DOHH2 (cell line): ENCODE measurements around the gene BRCA1.

Source experiments
- H3F3A ChIP-seq: fragments of 200-600 bp; sonication (generic), shearing (Covaris generic); 2 replicates; pipeline ENCODE4 v1.6.0; 2016; ENCODE audit warnings: antibody characterized with exemption, mild to moderate bottlenecking; ENCODE audit not compliant: control insufficient read depth, insufficient read depth
- H3K27ac ChIP-seq: fragments of 200-600 bp; sonication (generic); 2 replicates; pipeline ENCODE4 v1.5.1; 2014; ENCODE audit warnings: low read depth, mild to moderate bottlenecking, low read length, moderate library complexity
- H3K27me3 ChIP-seq: fragments of 200-600 bp; sonication (generic); 2 replicates; pipeline ENCODE4 v1.6.1; 2014; ENCODE audit warnings: mild to moderate bottlenecking, low read length, mixed read lengths; ENCODE audit not compliant: control insufficient read depth
- H3K36me3 ChIP-seq: fragments of 200-600 bp; sonication (generic); 2 replicates; pipeline ENCODE4 v1.6.1; 2014; ENCODE audit warnings: mild to moderate bottlenecking, low read length, moderate library complexity, mixed read lengths; ENCODE audit not compliant: control insufficient read depth
- H3K4me1 ChIP-seq: fragments of 200-600 bp; sonication (generic); 2 replicates; pipeline ENCODE4 v1.6.1; 2014; ENCODE audit warnings: mild to moderate bottlenecking, low read length, mixed read lengths; ENCODE audit not compliant: control insufficient read depth
- H3K4me2 ChIP-seq: fragments of 200-600 bp; sonication (generic); 2 replicates; pipeline ENCODE4 v1.6.0; 2014; ENCODE audit warnings: mild to moderate bottlenecking, low read length, moderate library complexity
- H3K4me3 ChIP-seq: fragments of 200-600 bp; sonication (generic); 2 replicates; pipeline ENCODE4 v1.5.1; 2014; ENCODE audit warnings: mild to moderate bottlenecking, low read length, mixed read lengths
- H3K79me2 ChIP-seq: fragments of 200-600 bp; sonication (generic); 2 replicates; pipeline ENCODE4 v1.6.1; 2014; ENCODE audit warnings: mild to moderate bottlenecking, low read length, mixed read lengths; ENCODE audit not compliant: control insufficient read depth
- H3K9me2 ChIP-seq: fragments of 200-600 bp; sonication (generic); replicated peaks from 2 replicates; pipeline ENCODE4 v1.6.1; 2014; ENCODE audit warnings: mild to moderate bottlenecking, low read length, mixed read lengths; ENCODE audit not compliant: control insufficient read depth
- H3K9me3 ChIP-seq: fragments of 200-600 bp; sonication (generic); 2 replicates; pipeline ENCODE4 v1.6.1; 2014; ENCODE audit warnings: antibody characterized with exemption, low read length, mixed read lengths; ENCODE audit not compliant: control insufficient read depth, insufficient read depth
- H4K20me1 ChIP-seq: fragments of 200-600 bp; sonication (generic); 2 replicates; pipeline ENCODE4 v1.6.0; 2014; ENCODE audit warnings: low read depth, mild to moderate bottlenecking, antibody characterized with exemption, low read length, moderate library complexity; ENCODE audit not compliant: control insufficient read depth, insufficient read depth
- CTCF ChIP-seq: fragments of 200-600 bp; sonication (generic); IDR thresholded peaks from one replicate; pipeline ENCODE4 v1.5.1; 2014; ENCODE audit warnings: antibody characterized with exemption, mild to moderate bottlenecking, low read depth, low read length; ENCODE audit not compliant: poor library complexity, severe bottlenecking
- EZH2phosphoT487 ChIP-seq: fragments of 200-600 bp; sonication (generic); IDR thresholded peaks from 2 replicates; pipeline ENCODE4 v1.6.1; 2017; ENCODE audit warnings: borderline replicate concordance, mild to moderate bottlenecking, antibody characterized with exemption, low read length, moderate library complexity, mixed read lengths

BRCA1 gene

DNA sequence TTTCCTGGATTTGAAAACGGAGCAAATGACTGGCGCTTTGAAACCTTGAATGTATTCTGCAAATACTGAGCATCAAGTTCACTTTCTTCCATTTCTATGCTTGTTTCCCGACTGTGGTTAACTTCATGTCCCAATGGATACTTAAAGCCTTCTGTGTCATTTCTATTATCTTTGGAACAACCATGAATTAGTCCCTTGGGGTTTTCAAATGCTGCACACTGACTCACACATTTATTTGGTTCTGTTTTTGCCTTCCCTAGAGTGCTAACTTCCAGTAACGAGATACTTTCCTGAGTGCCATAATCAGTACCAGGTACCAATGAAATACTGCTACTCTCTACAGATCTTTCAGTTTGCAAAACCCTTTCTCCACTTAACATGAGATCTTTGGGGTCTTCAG is 32.3 kb downstream of the BRCA1 start:
- H3K9me3 ChIP-seq = no peaks in the 10 kb centered on the region
- H3K36me3 ChIP-seq = peaks cover 98% of the 10 kb centered on the region
- no peaks in the 10 kb centered on the region for H3K27me3 ChIP-seq
- no peak overlapping the region for H3K27ac ChIP-seq
- H3F3A ChIP-seq = no peaks in the 10 kb centered on the region
- H3K4me2 ChIP-seq = no peak overlapping the region
- no peak for TF ChIP-seq CTCF
- TF ChIP-seq EZH2phosphoT487 = no peak
- no peaks in the 10 kb centered on the region for H3K9me2 ChIP-seq
- no peaks in the 10 kb centered on the region for H4K20me1 ChIP-seq
- no peaks in the 10 kb centered on the region for H3K4me1 ChIP-seq
- H3K4me3 ChIP-seq = no peak overlapping the region
- H3K79me2 ChIP-seq = no peaks in the 10 kb centered on the region

- H3K9me3 ChIP-seq = no peaks in the 10 kb centered on the region
- no peak overlapping the region for H3K4me3 ChIP-seq
- H3F3A ChIP-seq = no peaks in the 10 kb centered on the region
- H3K27me3 ChIP-seq = no peaks in the 10 kb centered on the region
- H3K27ac ChIP-seq = no peak overlapping the region
- H3K9me2 ChIP-seq = no peaks in the 10 kb centered on the region
- no peaks in the 10 kb centered on the region for H4K20me1 ChIP-seq
- no peaks in the 10 kb centered on the region for H3K79me2 ChIP-seq
- H3K36me3 ChIP-seq = peaks cover 97% of the 10 kb centered on the region
- TF ChIP-seq CTCF = no peak
- no peak for TF ChIP-seq EZH2phosphoT487
- no peak overlapping the region for H3K4me2 ChIP-seq
- H3K4me1 ChIP-seq = no peaks in the 10 kb centered on the region
Measured at GRCh38 chr17:43090022-43090421, 35.1 kb downstream of the BRCA1 start.

DNA sequence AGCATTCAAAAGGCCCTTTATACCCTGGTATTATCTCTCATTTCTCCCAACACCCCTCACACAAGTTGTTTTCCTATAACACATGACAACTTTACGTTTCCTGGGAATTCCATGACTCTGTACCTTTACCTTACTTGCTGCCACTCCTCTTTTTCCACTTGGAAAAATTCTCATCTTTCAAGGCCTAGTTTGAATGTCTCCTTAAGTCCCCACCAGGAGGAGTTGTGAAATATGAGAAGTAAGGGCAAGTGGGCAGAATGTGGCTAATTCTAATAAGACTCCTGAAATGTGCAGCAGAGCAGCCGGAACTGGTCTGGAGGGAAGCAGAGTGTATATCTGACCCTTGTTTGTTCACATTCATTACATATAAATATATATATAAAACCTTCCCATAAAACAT is 39.7 kb downstream of the BRCA1 start:
- Histone ChIP-seq H3K4me3 (no peak overlapping the region), H3K9me2 (no peaks in the 10 kb centered on the region), H3K36me3 (peaks cover 84% of the 10 kb centered on the region), H3K79me2 (no peaks in the 10 kb centered on the region), H3K9me3 (no peaks in the 10 kb centered on the region), H3K27ac (no peak overlapping the region), H3K4me1 (no peaks in the 10 kb centered on the region), H3F3A (no peaks in the 10 kb centered on the region), H3K27me3 (no peaks in the 10 kb centered on the region), H4K20me1 (no peaks in the 10 kb centered on the region), H3K4me2 (no peak overlapping the region)
- TF ChIP-seq CTCF = no peak
